Stimulated activated CD8-positive, alpha-beta memory T cell treated with anti-CD3 and anti-CD28 coated beads, Interleukin-15, amount 100 ng/mL, for 4 hours (primary cell): ENCODE results near the gene SYT6.

Source experiments
- DNase-seq, 2 donors: peaks; one replicate each; pipeline ENCODE4 v3.0.0-alpha.2; 2020; ENCODE audit warnings: low read depth in 2 of 2

Gene SYT6

DNA sequence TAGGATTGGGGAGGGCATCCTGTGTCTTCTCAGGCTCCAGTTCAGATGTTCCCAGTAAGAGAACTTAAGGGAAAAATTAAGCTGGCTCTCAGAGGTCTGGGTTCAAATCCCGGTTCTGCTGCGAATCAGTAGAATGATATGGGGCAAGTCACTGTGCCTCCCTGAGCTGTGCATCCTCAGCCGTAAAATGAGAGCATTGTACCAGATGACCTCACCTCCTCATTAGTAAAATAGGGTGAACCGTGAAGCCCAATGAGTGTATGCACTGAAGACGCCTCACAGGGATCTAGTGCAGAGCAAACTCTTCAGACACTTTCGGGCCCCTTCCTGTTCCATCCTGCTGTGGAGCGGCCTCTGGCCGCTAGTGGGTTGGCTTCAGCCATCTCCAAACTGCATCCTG lies 36.0 kb downstream of the SYT6 start:
- no peak for DNase-seq

DNA sequence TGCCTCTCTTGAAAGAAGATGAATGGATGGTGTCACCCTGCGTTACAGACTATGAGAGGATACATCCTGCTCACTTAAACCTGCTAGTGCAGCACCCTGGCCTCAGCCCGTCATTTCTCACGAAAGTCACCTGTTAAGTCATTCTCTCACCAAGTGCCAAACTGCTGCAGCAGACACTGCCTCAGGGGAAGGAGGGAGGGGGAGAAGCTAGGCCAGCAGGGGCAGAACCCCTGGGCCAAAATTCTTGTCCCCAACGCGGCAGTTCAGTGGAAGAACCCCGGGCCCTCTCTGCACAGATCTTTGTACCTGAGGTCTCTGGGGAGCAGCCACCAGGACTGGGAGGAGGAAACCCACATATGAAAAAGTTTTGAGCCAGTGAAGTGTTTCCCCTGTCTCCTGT lies 37.6 kb downstream of the SYT6 start:
- DNase-seq: no peak

DNA sequence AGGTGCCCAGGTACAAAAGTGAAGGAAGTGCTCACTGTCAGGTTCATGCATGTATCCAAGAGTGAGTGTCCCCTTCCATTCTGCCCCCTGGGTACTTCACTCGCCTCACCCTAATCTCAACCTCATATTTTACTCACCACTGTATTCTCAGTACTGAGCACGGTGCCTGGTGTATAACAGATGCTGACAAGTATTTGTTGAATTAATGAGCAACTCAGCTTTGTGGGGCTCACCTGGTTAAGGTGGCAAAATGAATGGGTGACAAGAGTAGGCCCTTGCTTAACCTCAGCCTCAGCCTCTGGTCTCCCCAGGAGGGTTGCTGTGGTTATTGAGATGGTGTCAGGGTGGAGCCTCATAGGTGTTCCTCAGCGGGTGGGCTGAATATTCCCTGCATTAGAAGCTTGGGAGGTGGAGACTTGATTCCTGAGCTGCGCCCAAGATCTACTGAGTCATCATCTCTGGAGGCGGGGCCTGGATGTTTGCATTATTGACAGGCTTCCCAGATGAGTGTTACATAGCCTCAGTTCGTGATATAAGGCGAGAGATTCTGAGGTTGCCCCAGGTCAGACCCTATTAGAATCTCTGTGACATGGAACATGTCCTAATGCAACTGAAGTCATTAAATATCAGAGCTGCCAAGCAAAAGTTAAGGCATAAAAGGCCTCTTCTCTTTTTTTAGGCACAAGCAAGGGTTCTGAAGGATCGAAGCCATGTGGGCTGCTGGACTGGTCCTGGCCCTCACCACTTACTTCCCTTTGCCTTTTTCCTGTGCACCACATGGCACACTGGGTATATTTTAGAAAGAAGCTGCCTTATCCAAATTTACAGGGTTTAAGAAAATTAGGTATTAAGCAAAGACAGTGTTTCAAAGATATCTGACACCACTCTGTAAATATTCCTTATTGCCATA lies 39.2 kb downstream of the SYT6 start:
- DNase-seq: no peak

DNA sequence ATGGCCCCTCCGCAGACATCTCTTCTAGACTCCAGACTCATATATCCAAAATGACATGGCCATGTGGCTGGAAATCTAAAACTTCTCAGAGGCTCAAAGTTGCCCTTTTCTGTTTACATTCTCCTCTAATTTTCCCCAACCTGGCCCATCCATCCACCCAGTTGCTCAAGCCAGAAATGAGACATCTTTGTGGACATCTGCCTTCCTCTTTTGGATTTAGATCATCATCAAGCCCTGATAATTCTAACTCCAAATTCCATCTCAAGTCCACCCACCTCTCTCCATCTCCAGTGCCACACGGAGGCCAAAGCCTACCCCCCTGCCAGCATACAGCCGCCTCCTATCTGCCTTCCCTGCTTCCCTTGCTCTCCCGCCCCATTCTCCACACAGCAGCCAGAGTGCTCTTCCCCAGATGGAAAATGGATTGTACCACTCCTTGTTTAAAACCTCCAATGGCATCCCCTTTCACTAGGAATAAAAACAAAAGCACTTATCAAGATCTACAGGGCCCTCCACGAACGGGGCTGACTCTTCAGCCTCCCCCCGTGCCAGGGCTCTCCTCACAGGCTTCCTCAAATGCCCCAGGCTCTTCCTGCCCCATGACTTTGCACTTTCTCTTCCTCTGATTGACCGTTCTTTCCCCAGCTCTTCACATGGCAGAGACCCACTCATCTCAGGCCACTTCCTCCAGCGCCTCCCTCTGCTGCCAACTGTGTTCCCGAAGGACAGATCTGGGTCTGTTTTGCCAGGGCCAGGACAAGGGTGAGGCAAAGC lies 40.1 kb downstream of the SYT6 start:
- DNase-seq: no peak

DNA sequence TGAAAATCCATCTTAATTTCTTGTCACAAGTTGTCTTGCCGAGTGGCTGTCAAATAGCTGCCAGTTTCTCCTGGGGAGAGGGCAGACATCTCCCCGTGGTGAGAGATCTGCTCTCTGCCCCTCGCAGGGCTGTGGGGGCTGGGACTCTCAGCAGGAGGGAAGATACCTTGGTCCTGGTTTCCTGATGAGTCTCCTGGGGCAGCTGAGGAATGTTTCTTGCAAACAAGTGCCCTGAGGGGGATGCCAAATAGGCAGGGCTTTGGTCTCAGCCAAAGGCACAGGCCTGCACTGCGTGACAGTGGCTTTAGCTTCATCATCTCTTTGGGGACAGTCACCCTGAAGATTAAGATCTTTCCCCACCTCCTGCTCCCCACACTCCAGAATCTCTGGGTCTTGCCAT lies 40.9 kb downstream of the SYT6 start:
- no peak for DNase-seq

DNA sequence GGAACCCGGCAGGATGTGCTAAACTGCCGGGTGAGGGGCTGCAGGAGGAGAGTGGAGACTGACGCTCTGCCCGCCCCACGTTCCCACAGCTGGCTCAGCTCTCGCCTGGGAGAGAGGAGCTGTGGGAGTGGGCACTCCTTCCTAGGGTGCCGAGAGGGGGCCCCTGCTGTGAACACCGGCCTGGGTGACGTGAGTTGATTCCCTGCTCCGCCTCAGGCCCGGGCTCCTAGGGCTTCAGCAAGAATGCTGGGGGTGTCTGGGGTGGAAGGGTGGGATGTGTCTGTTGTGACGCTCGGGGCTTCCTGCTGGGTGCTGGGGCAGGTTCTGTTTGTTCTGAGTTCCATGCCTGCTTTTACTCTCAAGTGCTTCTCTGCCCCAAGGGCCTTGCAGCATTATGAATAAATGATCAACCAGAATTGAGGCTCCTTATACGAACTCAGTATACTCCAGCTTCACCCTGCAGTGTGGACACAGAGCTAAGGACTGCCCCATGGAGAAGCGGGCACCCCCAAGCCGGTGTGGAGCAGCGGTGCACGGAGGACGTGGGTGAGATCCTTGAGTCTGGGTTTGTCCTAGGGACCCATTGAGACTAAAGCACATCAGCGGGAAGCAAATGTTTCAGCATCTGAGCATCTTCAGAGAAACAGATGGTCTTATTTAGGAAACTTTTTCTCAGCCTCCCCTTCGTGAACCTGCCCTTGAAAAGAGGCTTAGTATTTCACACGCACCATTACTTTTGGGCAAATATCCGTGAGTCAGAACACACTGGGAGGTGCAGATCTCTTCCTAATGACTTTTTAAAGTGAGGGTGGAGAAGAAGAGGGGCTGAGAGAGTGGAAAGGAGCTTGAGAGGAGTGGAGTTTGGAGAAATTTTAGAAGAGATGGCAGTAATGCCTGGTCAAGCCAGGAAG lies 41.7 kb downstream of the SYT6 start:
- DNase-seq: no peak

DNA sequence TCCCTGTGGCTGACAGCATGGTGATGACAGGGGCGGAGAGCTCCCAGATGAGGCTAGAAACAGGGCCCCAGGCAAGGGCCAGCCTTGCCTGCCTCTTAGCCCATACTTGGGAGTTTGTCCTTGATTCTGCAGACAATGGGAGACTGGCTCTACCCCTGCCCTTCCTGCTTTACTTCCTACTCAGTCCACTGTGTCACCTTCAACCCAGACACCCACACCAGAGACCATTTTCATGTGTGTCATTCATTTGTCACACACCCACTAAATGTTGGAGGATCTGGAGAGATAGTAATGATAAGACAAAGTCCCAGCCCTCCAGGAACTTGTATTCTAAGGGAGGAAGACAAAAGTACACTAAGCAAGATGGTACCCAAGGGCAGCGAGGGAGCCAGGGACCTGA lies 43.7 kb downstream of the SYT6 start:
- no peak for DNase-seq

DNA sequence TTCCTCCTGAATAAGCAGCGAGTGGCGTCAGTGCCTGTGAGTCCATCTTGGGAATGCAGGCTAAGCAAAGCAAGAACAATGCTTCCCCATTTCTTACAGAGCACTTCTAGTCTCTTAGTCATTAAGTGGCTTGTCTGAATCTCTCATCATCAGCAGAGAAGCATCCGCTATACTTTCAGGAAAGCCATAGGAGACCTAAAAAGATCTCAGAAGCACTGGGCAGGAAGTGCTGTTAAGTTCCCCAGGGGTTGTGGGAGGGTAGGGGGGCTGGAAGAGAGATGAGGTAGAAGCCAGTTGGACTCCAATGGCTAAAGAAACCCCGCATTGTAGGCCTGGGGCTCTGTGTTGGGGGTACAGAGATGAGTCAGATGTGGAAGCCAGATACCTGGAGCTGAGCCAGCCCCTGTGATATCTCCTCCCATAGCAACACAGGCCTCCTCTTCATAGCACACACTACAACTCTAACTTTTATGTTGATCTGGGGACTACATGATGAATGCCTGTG lies 44.9 kb downstream of the SYT6 start:
- no peak for DNase-seq

DNA sequence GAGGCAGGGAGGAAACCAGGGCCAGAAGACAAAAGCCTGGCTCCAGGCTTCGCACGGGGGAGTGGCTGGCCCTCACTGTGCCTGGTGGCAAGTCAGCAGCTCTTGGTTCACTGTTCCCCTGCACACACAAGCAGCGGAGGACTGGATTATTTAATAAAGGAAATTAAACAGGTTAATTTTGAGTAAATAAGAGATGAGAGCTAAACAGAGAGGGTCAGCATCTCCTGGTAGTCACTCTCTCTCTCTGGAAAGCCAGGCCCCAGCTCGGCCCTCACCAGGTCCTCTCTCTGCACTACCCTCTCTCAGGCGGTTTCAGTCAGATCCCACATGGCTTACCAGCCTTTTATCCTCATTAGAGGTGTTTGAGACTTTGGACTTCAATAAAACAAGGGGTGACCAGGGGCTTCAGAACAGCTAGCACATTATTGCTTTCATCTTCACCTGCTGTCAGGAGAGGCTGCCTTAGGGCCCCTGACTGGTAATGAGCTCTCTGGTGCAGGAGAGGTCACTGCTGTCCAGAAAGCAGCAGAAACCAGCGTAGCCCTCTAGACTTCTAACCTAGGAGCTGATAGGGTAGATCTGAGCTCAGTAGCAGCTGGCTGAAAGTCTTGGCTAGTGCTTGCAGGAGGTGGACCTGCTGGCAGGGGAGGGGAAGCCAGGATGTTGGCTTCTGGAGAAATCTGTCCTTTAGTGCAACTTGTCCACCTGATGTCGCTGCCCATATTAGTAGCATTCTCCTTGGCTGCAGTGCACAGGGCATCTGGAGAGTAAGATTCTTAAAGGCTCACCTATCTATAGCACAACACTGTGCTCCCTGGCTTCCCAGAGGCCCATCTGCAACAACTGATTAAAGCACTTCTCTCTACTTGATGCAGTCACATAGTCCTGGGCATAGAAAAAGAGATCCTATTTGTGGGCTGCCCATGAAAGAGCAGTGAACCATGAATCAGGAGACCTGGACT lies 45.9 kb downstream of the SYT6 start:
- DNase-seq: no peak

DNA sequence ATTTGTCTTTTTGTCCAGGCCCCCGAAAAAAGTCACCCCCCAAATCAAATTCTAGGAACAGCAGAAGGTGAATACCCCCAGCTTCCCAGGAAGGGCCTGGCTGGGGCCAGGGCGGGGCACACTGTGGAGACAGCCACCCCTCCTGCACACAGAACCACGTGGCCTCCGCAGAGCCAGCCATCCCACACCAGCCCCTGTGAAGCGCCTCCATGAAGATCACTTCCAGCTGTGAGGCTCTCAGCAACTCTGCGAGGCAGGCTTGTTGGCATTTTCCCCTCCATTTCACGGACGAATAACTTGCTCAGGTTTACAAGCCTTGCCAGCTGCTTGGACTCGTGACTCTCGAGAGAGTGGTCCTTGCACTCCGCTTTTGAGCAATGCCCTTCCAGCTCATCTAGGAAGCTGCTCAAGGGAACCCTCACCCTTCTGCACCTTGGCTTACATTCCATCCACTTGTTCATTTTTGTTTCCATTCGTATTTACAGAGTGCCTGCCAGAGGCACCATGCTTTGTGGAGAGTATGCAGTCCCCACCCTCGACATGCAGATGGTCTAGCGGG lies 48.2 kb downstream of the SYT6 start:
- DNase-seq: no peak

DNA sequence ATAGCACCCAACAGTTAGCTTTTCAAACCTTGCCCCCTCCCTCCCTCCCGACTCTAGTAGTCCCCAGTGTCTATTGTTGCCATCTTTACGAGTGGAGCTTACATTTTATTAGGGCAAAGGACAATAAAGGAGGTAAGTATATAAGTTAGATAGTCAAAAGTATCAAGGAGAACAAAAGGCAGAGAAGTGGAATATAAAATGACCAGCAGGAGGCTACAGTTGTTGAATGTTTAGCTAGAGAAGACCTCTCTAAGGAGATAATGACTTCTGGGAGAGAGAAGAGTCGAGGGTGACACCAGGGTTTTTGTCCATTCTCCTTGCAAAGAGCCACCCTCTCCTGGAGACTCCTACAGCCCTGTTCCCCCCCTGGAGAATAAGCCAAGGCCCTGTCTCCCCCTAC lies 48.7 kb downstream of the SYT6 start:
- DNase-seq: no peak

DNA sequence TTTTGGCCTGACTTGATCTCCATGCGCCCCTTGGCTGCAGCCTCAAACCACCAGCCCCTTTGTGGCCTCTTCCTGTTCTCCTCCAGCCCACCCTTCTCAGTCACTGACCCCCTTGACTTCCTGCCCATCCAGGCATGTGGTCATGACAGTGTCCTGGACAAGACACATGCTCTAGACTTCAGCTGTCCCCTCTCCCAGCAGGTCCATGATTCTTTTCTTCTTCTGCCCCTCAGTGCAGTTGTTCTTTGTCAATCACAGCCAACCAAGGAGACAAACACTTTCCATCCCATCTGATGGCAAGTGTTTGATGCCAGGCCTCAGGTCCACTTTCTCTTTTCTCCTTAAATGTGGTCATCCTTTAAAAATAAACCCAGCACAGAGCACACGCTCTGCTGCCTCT lies 49.7 kb downstream of the SYT6 start:
- DNase-seq: no peak

DNA sequence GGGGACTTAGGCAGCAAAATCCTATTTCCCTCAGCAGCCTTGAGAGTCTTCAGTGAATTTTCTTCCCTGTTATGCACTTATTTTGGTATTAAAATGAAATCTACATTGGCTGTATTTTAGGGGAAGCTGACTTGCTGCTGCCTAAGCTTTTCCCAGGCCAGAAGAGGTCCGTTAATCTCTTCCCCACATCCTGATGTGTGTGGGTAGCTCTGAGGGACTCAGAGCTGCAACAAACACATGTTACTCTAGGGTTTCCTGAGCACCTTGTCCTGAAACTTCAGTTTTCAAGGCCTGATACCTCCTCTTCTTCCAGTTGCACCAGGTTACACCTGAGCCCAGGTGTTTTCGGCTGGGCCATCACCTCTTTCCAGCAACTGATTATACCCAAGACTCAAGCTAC lies 51.5 kb downstream of the SYT6 start:
- no peak for DNase-seq

DNA sequence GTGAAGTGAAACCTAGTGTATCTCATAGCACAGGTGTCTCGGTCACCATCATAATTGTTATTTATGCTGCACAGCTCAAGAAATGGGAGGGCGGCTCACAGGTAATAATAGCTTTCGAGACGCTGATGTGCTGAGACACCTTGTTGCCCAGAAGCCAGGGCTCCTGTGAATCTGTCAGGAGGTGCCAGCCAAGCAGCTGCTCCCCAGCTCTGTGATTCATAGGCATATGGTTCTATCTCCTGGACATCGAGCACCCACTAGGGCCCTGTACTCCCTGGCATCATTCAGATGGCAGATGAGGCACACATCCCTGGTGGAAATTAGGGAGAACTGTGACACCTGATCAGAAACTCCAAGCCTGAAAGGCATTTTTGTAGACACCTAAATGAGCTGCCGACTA lies 53.5 kb downstream of the SYT6 start:
- no peak for DNase-seq

DNA sequence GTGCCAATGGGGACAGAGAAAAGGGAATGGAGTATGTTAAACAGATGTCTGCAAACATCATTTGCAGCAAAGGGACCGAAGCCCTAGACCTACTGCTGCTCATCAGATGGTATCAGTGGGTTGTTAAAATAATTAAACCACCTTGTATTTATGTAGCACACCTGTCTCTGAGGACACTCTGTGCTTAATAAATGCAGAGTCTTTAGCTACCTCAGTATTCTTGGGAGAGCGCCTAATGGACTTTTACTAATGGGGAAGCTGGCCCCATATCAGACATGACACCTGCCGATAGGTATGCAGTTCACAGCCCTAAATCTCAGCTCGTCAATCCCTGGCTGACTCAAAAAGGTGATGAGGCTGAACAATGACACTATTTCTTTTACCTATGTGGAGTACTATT lies 54.4 kb downstream of the SYT6 start:
- DNase-seq: no peak

DNA sequence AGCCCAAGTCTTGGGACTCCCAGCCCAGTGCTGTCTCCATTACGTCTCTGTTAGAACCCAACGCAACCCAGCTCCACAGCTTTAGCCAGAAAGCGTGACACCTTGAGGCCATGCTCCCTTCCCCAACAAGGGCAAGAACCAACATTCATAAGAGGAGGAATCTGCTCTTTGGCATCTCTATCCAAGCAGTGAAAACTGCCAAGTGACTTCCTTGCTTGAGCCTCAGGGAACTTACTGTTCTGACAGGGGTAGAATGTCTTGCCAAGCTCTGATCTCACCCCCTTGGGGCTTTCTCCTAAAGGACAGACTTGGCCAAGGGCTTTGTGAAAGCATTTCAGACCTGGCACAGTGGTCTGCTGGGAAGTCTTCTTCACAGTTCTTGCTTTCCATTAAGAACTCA lies 56.6 kb downstream of the SYT6 start:
- no peak for DNase-seq

DNA sequence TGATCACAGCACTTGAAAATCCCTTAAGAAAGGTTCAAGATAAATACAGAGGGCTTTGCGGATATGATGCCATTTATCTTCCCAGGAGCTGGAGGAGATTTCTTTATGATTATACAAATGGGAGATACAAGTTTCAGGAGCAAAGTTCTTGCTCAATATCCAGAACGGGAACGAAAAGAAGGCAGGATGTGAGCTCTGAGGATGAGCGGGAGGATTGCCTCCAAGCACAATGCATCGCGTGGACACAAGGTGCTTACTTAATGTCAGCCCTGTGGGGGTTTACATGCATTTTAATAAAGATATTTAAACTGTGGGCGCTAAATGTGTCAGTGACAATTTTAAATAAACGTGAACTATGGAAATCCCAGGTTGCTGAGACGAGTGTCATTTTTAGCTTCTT lies 59.0 kb downstream of the SYT6 start:
- no peak for DNase-seq

DNA sequence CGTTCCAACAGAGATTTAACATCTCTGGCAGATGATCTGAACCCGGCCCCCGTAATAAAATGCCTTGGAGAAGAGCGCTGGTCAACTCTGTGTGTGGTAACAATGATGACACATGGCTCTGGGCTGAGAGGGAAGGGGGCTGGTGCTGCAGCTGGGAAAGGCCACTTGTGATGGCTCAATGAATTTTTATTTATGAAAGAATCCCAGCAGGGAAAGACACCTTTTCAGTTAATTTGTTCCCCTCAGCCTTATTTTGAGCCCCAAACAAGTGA lies 59.4 kb downstream of the SYT6 start:
- no peak for DNase-seq

DNA sequence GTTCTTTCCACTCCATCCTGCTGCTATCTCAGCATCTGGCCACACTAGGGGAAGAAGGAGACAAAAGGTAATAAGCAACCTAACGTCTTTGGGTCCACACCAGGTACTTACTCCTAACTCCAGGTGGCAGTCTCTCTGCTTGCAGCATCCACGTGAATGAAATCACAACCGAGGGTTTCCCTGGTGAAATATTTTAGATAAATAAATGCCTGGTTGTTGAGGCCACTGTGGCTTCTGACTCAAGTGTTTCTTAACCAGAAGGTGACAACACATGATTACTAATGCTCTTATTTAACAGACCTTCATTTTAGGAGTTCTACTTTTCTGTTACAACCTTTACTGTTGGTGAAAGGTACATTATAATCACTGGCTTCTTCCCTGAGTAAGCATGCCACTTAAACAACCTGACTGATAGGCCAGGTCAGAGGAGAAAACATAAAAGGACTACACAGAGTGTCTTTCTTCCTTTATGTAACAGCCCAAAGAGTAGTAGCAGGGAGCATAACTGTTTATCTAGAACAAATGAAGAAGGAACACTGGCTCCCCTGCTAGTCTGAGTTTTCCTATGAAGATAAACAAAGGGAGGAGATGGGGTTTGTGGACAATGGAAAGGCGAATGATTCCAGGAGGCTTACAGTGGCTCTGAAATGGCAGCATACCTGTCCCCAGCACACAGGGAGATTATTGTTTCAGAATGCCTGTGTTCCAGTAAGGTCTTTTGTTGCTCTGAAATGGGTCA lies 59.9 kb downstream of the SYT6 start:
- no peak for DNase-seq
